GM04504 (cell line): Measurements from ENCODE around the gene SKI.

Experiments used
- DNase-seq: peaks from one replicate; pipeline ENCODE4 v3.0.0-alpha.2; 2012; ENCODE audit warnings: low read depth

Gene SKI

DNA sequence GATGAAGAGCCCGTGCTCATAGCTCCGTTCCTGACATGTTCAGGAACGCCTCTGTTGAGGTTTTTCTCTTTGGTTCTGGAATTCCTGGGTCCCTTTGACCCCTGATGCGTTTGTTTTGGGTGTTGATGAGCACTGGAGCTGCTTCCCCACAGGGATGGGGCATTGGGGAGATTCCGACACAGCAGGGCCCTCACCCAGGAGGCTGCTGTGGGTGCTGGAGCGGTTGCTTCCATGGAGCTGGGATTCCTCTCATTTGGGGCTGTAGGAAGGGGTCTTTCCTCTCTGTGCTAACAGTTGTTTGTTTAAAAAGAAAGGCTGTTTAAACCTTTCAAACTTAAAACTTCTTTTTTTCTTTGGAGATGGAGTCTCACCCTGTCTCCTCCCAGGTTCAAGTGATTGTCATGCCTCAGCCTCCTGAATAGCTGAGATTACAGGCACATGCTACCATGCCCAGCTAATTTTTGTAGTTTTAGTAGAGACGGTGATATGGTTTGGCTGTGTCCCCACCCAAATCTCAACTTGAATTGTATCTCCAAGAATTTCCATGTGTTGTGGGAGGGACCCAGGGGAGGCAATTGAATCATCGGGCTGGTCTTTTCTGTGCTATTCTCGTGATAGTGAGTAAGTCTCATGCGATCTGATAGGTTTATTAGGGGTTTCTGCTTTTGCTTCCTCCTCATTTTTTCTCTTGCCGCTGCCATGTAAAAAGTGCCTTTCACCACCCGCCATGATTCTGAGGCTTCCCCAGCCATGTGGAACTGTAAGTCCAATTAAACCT, 48.9 kb downstream of the SKI start:
- no peak for DNase-seq

DNA sequence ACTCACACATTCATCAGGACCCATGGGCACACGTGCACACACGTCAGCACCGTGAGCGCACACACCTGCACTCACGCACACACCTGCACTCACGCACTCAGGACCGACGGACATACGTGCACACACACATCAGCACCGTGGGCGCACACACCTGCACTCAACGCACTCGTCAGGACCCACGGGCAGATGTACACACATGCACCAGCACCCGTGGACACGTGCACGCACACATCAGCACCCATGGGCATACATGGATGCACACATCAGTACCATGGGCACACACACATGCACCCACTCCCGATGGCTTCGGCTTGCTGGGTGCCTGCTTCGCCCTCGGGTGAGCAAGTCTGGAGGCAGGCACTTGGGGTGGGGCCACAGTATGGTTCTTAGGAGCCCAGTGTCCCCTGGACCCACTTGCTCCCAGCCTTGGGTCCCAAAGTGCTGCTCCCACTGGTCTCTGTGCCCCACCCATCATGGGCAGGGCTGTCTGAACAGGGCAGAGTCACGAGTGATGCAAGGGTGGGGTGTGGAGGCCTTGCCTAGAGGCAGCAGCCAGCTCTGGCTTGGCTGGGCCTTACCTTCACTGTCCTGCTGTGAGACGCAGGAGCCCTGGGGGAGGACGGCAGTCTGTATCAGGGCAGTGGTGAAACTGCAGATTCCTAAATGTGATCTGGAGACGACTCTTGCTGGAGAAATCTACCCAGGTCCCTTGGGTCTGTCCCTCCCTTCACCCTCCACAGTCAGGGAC, 49.8 kb downstream of the SKI start:
- DNase-seq: no peak

DNA sequence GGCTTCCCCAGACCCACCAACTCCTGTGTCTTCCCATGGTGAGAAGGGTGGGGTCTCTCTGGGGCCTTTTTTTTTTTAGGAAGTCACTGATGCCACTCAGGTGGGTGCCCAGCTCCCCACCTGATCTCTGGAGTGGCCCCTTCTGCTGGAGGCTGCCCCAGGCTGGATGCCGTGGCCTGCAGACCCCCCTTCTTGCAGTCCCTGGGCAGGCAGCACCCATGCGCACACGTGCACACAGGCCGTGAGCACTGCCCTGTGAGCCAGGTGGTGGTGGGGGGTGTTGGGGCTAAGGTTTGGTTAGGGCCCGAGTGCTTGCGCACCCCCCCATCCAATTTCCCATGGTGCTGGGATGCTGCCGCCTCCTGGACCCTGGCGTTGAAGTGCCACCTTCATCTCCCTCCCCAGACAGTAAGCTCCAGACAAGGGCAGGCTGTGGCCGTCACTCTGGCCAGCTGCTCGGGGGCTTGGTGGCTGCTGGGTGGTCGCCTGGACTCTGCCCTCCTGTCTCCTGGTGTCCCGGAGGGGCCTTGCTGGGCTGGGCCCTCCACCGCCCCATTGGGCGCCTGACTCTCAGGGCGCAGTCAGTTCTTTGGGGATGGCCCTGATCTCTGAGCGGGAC, 50.6 kb downstream of the SKI start:
- DNase-seq: no peak

DNA sequence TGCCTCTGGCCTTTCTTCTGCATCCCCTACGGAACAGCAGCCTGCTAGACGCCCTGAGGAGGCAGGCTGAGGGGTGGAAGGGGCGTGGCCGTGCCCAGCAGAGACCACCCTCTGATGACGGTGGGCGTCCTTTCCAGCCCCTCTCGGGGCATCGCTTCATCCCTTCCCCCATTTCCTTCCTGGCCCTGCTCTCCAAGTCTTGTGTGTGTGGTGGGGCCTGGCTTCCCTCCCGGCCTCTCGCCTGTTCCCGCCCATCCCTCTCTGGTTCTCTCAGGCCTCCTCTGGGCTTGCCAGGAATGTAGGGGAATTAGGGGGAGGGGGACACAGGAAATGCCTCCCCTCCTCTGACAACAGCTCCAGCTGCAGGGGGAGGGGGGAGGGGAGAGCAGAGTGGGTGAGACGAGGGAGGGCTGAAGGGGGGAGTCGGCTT, 51.1 kb downstream of the SKI start:
- peak; percentile 50 for DNase-seq

DNA sequence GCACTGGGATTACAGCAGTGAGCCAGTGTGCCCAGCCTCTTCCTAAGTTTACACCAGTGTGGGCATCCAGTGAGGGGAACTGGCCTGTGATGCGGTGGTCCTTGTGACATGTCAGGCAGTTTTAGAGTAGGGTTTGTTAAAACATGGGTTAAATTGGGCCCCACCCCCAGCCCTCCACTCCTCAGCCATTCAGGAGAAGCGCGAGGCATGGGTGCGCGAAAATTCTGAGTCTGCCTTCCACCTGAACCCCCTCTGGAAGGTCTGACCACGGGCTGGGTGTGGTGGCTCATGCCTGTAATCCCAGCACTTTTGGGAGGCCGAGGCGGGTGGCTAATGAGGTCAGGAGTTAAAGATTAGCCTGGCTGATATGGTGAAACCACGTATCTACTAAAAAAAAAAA, 51.7 kb downstream of the SKI start:
- DNase-seq: no peak

DNA sequence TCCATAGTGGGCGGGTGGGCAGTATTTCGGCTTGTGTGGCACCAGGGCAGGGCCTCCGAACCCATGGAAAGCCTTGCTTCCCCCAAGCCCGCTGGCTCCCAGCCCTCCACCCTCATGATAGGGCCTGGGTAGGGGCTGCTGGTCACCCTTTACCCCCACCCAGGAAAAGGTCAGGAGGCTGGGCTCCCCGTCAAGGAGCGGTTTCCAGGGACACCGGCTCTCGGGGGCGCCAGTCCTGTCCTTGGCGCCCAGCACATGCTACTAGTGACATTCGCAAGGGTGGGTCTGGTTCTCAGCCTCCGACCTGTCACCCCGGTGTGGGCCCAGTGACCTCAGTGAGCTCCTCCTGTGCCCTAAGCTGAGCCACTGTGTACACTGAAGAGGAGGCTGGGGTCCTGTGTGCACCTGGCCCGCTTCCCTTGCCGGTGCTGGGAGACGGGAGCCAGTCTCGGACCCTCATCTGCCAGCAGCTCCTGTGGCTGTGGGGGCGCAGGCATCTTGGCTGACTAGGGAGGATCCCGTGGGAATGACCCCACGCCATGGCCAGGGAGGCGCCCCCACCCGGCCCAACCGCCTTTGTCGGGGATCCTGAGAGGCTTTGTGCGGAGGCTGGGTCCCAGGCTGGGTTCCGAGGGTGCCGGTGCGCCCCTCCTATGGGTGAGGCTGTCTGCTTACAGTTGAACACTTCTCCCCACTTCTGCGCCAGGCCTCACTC, 54.6 kb downstream of the SKI start:
- DNase-seq: no peak

DNA sequence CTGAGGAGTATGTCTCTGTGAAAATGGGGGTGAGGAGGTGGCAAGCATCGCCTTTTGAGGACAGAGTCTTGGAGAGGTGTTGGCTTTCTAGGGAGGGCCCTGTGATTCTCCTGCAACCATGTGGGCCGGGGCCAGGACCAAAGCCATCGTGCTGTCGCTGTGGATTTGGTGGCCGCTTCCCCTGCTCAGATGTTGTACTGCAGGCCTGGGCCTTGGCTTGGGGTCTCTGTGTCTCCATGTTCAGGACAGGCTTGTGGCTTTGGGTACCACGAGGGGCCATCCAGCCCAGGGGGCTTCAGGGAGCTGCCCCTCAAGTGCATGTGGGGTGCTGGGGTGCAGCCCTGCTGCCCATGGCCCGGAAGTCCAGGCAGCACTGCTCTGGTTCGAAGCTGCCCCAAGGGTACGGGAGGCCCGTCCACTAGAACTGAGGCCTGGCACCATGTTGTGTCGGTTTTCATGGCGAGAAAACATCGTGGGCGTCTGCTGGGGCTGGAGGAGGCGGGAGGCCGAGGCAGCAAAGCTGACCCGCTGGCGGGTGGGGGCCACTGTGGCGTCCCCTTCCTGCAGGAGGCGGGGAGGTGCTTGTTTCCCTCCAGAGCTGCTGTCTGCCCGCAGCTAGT, 55.4 kb downstream of the SKI start:
- DNase-seq: no peak

DNA sequence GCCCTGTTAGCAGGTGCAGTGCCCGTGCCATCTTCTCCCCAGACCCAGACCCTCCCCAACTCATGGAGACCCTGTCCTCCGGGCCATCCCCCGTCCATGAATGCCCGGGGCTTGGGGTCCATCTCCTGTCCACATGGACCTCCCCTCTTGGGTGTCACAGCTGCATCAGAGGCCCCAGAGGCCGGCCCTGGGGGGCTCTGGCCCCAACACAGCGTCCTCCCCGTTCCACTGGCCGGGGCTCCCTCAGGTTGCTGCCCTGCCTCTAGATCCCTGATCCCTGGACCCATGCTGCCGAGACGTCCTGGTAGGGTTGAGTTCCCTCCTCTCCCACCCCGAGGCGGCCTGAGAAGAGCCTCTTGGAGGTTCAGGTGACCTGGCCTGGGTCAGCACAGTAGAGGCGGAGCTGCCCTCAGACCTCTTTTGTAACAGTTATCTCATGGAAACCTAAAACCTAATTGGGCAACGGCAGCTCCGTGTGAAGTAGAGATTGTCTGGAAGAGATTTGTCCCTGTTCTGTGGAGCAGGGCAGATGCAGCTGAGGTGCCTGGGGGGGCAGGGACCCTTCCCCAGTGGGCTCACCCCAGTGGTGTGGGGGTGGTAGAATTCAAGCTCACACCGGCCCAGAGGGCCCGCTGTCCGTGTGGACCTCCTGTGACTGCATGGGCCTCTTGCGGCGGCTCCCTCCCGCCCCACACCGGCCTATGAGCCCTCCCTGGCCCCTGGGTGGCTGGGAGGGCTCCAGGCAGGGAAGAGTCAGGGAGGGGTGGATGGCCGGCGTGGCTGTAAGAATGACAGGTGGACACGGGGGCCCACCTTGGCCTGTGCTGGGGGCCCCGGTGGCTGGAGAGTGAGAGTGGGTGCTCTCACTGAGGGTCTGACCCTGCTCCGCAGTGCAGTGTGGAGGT, 56.1 kb downstream of the SKI start:
- no peak for DNase-seq

DNA sequence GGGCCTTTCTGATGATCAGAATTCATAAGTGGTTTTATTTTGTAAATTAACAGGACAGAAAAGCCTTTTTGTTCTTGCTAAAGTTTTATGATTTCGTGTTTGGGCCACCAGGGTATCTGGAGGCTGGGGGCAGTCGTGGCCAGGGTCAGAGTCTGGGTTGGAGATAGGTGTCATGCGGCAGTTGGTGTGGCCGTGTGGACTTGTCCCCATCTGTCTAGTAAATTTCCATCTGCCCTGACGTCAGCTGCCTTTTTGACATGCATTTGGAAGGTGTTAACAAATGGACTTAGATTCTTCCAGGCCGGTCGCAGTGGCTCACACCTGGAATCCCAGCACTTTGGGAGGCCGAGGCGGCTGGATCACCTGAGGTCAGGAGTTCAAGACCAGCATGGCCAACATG, 56.8 kb downstream of the SKI start:
- DNase-seq: no peak

DNA sequence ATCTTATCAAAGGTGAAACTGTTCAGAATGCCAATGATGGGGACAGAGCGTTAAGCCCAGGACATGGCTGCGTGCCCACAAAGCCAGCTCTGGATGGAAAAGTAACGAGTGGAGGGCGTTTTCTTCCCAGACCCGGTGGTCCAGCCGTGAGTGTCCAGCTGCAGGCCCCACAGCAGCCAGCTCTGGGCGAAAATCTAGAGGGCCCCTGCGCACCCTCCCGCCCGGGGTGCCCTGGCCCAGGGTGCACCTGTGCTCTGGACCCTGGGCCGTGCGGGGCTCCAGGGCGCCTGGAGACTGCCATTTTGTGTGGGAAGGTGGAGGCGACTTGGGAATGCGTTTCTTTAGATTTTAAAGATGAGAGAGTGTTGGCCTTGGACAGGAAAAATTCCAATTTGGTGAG, 58.8 kb downstream of the SKI start:
- DNase-seq: no peak

DNA sequence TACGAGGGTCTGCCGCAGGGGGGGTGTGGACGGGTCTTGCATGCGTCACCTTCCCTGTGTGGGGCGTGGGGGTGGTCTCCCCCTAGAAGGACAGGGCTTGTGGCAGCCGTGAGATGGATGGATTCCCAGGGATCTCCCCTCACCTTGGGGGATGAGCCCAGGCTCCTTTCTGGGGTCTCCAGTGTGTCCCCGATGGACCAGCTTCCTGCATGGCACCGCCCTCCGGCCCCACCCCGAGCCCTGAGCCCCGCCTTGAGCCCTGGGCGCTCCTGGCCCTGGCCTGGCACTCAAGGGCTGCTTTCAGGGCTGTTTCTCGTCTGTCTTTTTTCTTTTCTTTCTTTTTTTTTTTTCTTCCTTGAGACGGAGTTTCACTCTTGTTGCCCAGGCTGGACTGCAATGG, 59.5 kb downstream of the SKI start:
- no peak for DNase-seq

DNA sequence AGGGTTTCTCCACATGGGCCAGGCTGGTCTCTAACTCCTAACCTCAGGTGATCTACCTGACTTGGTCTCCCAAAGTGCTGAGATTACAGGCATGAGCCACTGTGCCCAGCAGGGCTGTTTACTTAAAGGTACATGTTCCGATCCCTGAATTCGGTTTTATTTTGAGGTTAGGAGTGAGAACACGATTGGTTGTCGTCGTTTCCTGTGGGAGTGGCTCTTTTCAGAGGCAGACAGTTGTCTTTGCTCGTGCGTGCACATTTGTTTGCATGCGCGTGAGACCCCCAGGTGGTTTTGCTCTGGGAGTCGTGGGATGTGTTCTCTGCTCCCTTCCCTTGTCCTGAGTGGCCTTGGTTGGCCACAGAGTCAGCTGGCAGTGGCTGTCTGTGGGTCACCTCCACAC, 60.2 kb downstream of the SKI start:
- DNase-seq: no peak

DNA sequence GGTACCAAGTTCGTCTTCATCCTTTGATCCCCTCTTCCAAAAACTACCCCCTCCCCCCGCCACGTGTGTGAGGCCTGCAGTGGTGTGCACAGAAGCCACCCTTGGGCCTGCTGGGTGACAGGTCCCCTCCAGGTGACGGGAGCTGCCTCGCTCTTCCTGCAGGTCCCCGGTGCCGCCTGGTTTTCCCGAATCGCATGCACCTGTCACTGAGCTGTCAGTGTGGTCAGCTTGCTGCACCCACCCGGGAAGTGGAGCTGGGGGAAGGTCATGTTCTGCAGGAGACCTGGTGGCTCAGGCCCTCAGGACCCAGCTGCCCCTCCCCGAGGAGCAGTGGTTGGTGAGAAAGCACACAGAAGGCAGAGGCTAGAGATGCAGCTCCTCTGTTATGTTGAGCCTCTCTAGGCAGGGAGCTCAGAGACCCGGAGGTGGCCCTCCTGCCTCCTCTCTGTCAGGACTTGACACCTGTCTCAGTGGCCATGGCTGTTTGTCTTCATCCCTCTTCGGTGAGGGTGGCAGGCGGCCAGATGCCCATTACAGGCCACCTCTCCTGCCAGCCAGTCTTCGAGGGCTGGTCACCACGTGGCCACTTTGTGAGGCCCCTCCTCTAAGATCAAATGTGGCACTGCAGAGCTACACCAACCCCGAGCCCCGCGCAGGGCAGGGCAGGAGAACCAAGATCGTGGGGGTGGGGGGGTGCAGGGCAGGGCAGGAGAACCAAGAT, 60.9 kb downstream of the SKI start:
- no peak for DNase-seq

DNA sequence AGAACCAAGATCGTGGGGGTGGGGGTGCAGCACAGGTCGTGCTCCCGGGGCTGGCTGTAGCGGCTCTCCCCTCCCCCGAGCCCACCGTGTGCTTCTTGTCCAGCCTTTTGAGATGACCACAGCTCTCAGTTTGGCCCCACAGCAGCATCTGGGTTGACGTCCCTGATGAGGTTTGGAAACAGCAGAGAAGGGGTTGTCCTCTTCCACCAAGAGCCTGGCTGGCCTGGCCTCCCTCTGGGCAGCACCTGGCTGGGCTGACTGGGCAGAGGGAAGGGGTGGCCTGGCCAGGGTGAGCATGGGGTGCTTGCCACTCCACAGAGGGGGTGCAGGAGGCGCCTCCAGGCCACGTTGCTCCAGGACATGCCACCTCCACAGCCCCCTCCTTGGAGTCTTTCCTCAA, 61.5 kb downstream of the SKI start:
- no peak for DNase-seq

DNA sequence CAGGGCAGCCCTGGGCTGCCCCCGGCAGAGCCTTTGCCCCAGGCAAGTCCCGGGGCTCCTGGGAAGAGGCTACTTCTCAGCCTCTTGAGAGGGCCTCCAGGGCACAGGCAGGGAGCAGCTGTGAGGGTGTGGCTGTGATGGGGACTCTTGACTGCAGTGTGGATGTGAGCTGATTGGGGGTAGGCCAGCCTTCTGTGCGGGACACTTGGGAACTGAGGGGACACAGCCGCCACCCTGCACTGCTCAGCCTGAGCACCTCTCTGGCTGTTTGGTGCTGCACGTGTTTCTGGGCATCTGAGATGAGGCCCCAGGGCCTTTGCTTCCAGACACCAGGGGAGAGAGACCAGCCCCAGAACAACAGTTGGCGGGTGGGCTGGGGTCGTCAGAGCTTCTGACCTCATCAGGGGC, 62.1 kb downstream of the SKI start:
- no peak for DNase-seq

DNA sequence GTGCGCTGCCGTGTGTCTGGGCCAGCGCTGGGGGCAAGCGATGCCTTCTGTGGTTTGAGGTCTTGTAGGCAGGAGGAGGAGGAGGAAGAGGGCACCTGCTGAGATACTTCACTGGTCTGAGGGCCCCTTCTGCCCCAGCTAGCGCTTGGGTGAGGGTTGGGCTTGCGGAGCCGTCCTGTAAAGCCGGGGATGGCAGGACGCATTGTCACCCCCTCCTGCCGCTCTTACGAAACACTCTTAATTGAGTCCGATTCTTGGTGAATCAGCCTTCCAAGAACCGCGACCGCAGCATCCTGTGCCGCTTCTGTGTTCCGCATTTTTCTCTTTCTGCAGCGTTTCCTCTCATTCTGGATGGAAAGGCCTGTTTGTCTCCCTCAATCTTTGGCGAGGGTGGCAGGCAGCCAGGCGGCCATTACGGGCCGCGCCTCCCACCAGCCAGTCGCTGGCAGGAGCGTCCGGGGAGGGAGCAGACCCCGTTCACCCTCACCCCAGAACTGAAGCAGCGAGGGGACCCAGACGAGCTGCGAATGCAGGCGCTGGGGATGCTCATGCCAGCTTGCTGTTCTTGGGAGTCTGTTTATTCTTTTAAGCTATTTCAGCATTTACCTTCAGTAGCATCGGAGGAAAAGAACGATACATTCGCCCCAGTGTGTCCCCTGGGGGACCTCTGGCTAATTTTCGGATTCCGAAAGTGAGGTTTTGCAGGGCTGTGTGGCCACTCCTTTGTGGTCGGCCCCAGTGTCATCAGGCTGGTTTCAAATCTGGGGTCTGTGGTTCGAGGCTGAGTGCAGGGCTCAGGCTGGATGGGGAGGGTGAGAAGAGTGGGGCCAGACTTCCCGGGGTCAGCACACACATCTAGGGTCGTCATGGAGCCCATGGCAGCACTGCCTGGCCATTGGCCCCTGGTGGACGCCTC, 62.7 kb downstream of the SKI start:
- peak; percentile 97 for DNase-seq

DNA sequence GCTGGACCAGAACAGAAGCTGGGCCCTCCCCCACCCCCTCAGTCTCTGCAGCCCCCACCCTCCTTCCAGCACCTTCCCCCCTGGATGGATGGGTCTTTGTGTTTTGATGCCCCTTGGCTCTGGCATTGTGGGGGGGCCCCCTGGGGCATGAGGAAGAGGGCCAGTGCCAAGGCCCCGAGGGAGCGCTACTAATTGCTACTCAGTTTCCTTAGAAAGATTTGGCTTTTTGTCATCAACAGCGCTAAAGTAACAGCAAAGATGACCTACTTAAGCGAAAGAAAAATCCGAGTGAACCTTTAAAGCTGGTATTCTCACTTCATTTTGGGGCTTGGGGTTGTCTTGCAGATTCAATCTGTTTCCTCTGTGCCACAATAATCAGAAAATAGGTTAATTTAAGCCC, 63.5 kb downstream of the SKI start:
- no peak for DNase-seq

DNA sequence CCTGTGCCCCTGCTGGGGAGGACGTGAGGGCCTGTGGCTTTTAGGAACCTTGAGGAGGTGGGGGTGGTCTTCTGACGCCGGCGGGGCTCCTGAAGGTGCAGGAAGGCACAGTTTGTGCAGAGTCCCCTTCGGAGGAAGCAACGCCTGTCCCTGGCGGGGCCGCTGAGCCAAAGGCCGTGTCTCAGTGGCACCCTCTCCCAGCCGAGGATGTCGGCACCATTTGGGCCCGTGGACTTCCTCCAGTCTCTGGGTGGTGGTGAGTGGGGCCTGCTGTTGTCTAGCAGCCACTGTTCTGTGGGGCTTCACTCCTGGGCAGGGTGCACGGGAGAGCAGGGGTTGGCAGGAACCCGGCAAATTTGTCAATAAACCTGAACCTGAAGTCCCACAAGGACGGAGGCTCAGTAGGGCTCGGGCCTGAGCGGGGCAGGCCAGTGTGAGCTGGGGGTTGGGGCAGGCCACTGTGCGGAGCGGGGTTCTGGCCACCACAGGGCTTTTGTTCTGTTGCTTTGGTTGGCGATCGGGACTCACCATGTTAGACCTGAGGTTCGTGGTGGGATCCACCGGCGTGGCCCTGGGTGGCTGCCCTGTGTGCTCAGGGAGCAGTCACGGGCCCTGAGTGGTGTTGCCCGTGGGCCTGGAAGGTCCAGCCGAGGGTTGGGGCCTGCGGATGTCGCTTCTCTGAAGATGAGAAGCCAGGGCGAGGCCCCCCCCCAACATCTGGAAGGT, 64.8 kb downstream of the SKI start:
- no peak for DNase-seq
